GM18867 (cell line): ENCODE data around the gene VGLL4.
"Not testable (repeated sequence)": the region's sequence is repeated elsewhere in the genome, so short reads cannot be mapped to it uniquely, and the experiment has no call there.

Experiments used
- ATAC-seq: cut with Tn5 transposase; IDR thresholded peaks from one replicate; pipeline ENCODE4 v1.9.1; 2021; ENCODE audit warnings: mild to moderate bottlenecking, moderate library complexity; ENCODE audit not compliant: unreplicated experiment

VGLL4 gene

GRCh38 chr3:11536132-11536935, 107.4 kb downstream of the VGLL4 start:
- no peak for ATAC-seq

GRCh38 chr3:11535243-11535960, 108.3 kb downstream of the VGLL4 start:
- ATAC-seq, result no peak

GRCh38 chr3:11534793-11535101, 109.0 kb downstream of the VGLL4 start:
- no peak for ATAC-seq

- ATAC-seq, result no peak
Measured at GRCh38 chr3:11534011-11534792, 109.5 kb downstream of the VGLL4 start.

GRCh38 chr3:11532931-11533391, 110.8 kb downstream of the VGLL4 start:
- no peak for ATAC-seq

- no peak for ATAC-seq
Measured at GRCh38 chr3:11530153-11530721, 113.5 kb downstream of the VGLL4 start.

- no peak for ATAC-seq
Measured at GRCh38 chr3:11529281-11529680, 114.4 kb downstream of the VGLL4 start.

- ATAC-seq, result not testable (repeated sequence)
Measured at GRCh38 chr3:11526121-11526520, 117.6 kb downstream of the VGLL4 start.

GRCh38 chr3:11523572-11524101, 120.1 kb downstream of the VGLL4 start:
- no peak for ATAC-seq

- ATAC-seq, result no peak
Measured at GRCh38 chr3:11522953-11523571, 120.7 kb downstream of the VGLL4 start.

GRCh38 chr3:11522398-11522715, 121.4 kb downstream of the VGLL4 start:
- no peak for ATAC-seq

- ATAC-seq, result no peak
Measured at GRCh38 chr3:11521167-11521566, 122.5 kb downstream of the VGLL4 start.

- ATAC-seq, result no peak
Measured at GRCh38 chr3:11517601-11518000, 126.1 kb downstream of the VGLL4 start.

GRCh38 chr3:11514191-11514821, 129.4 kb downstream of the VGLL4 start:
- ATAC-seq, result no peak

GRCh38 chr3:11513817-11514135, 129.9 kb downstream of the VGLL4 start:
- no peak for ATAC-seq

- not testable (repeated sequence) for ATAC-seq
Measured at GRCh38 chr3:11513125-11513816, 130.4 kb downstream of the VGLL4 start.

GRCh38 chr3:11511606-11512005, 132.1 kb downstream of the VGLL4 start:
- ATAC-seq, result not testable (repeated sequence)

- ATAC-seq, result no peak
Measured at GRCh38 chr3:11510356-11510755, 133.4 kb downstream of the VGLL4 start.

GRCh38 chr3:11510001-11510340, 133.7 kb downstream of the VGLL4 start:
- ATAC-seq, result no peak
